Renal cortex interstitium (tissue), 3 donors: Measurements from ENCODE around the gene KDM6B. TPM values are rescaled to one million over a fixed set of nuclear protein-coding genes. Genes with fewer than 3 reads are reported as not detected.

Source experiments
- polyA plus RNA-seq, 3 donors: library from polyadenylated mRNA; unstranded; fragments of 120-200 nt; gene quantifications; one replicate each; pipeline ENCODE4 v1.2.1, GENCODE V29; 2013; ENCODE audit not compliant: insufficient read length in 3 of 3

The KDM6B gene
- polyA plus RNA-seq, 3 donors = 20.9 to 35.4 (median 28.3) TPM

Other genes with a start within 250 kb of the KDM6B start
- 1 to 10 TPM; 2.9 to 4.4 (median 4.0) TPM for gene SOX15, start 244.1 kb upstream of the KDM6B start, polyA plus RNA-seq
- 10 to 100 TPM; 49.6 to 51.8 (median 51.3) TPM for gene FXR2, start 219.3 kb upstream of the KDM6B start, polyA plus RNA-seq
- gene SAT2, start 206.4 kb upstream of the KDM6B start, polyA plus RNA-seq = 100 to 1,000 TPM; 141 to 156 (median 145) TPM
- gene SHBG, start 204.1 kb upstream of the KDM6B start, polyA plus RNA-seq = 1 to 10 TPM; 3.4 to 4.7 (median 4.0) TPM
- gene ATP1B2, start 183.3 kb upstream of the KDM6B start, polyA plus RNA-seq = 10 to 100 TPM; 20.7 to 22.9 (median 21.0) TPM
- 10 to 100 TPM; 70.5 to 75.4 (median 73.3) TPM for gene TP53, start 146.7 kb upstream of the KDM6B start, polyA plus RNA-seq
- 10 to 100 TPM; 12.4 to 15.3 (median 12.9) TPM for gene WRAP53, start 145.7 kb upstream of the KDM6B start, polyA plus RNA-seq
- gene EFNB3, start 129.0 kb upstream of the KDM6B start, polyA plus RNA-seq = 10 to 100 TPM; 19.9 to 27.6 (median 21.5) TPM
- under 1 TPM; 0.26 to 0.32 (median 0.29) TPM for gene DNAH2, start 116.5 kb upstream of the KDM6B start, polyA plus RNA-seq
- 10 to 100 TPM; 22.5 to 30.2 (median 24.3) TPM for gene TMEM88, start 20.8 kb downstream of the KDM6B start, polyA plus RNA-seq
- 100 to 1,000 TPM in 2 of 3 donors, 10 to 100 TPM in 1; 64.5 to 134 (median 104) TPM for gene NAA38, start 23.3 kb downstream of the KDM6B start, polyA plus RNA-seq
- 10 to 100 TPM; 23.4 to 29.0 (median 26.2) TPM for gene CYB5D1, start 23.8 kb downstream of the KDM6B start, polyA plus RNA-seq
- gene CHD3, start 54.6 kb downstream of the KDM6B start, polyA plus RNA-seq = 100 to 1,000 TPM; 168 to 213 (median 199) TPM
- 1 to 10 TPM; 3.8 to 4.8 (median 4.1) TPM for gene RNF227, start 82.1 kb downstream of the KDM6B start, polyA plus RNA-seq
- gene KCNAB3, start 95.6 kb downstream of the KDM6B start, polyA plus RNA-seq = 10 to 100 TPM; 10.6 to 17.1 (median 14.9) TPM
- 100 to 1,000 TPM; 126 to 151 (median 146) TPM for gene TRAPPC1, start 97.7 kb downstream of the KDM6B start, polyA plus RNA-seq
- gene CNTROB, start 98.0 kb downstream of the KDM6B start, polyA plus RNA-seq = 10 to 100 TPM; 52.5 to 66.4 (median 55.7) TPM
- under 1 TPM; 0.26 to 0.78 (median 0.47) TPM for gene GUCY2D, start 168.4 kb downstream of the KDM6B start, polyA plus RNA-seq
- gene ALOX15B, start 204.8 kb downstream of the KDM6B start, polyA plus RNA-seq = 1 to 10 TPM; 1.0 to 1.3 (median 1.1) TPM